Lung microvascular endothelial cell (primary cell): ENCODE results near the gene PPP1R12B. TPM values are rescaled to one million over a fixed set of nuclear protein-coding genes. Genes with fewer than 3 reads are reported as not detected.
"Not testable (repeated sequence)": the region's sequence is repeated elsewhere in the genome, so short reads cannot be mapped to it uniquely, and the experiment has no call there.

Experiments
- DNase-seq, 2 donors: peaks; one replicate each; pipeline versions ENCODE4 v3.0.0 to v3.0.0-alpha.2; 2010; ENCODE audit warnings: low read depth in 2 of 2
- total RNA-seq: library from RNA; depleted of rRNA; stranded (reverse); fragments of >200 nt; gene quantifications from 2 replicates; pipeline ENCODE4 v1.2.1, GENCODE V29; 2014

The PPP1R12B gene
- total RNA-seq, 1 donor from 2014 or later = 5.0 TPM

- no peak for DNase-seq
Measured at GRCh38 chr1:202439308-202439707, 90.8 kb downstream of the PPP1R12B start.

DNA sequence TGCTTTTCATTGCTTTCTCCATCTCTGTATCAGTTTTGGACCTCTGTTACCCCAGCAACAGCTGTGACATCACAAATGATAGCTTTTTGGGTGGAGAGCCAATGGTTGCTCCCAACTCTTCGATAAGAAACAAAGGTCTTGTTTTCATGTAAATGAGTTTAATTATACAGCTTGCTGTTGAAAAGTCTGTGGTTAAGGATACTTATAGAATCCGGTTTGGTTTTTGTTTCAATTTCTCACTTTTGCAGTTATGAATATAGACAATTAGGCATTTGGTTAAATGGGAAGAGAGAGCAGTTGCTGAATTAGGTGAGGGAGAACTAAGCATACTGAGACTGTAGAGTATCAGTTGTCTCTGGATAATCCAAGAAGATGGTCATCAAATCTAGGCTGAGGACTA is 99.6 kb downstream of the PPP1R12B start:
- not testable (repeated sequence) for DNase-seq

DNA sequence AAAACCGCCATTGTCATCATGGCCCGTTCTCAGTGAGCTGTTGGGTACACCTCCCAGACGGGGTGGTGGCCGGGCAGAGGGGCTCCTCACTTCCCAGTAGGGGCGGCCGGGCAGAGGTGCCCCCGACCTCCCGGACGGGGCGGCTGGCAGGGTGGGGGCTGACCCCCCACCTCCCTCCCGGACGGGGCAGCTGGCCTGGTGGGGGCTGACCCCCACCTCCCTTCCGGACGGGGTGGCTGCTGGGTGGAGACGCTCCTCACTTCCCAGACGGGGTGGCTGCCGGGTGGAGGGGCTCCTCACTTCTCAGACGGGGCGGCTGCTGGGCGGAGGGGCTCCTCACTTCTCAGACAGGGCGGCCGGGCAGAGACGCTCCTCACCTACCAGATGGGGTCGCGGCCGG is 103.1 kb downstream of the PPP1R12B start:
- DNase-seq = not testable (repeated sequence)

- DNase-seq = no peak
Measured at GRCh38 chr1:202452508-202452907, 104.0 kb downstream of the PPP1R12B start.

DNA sequence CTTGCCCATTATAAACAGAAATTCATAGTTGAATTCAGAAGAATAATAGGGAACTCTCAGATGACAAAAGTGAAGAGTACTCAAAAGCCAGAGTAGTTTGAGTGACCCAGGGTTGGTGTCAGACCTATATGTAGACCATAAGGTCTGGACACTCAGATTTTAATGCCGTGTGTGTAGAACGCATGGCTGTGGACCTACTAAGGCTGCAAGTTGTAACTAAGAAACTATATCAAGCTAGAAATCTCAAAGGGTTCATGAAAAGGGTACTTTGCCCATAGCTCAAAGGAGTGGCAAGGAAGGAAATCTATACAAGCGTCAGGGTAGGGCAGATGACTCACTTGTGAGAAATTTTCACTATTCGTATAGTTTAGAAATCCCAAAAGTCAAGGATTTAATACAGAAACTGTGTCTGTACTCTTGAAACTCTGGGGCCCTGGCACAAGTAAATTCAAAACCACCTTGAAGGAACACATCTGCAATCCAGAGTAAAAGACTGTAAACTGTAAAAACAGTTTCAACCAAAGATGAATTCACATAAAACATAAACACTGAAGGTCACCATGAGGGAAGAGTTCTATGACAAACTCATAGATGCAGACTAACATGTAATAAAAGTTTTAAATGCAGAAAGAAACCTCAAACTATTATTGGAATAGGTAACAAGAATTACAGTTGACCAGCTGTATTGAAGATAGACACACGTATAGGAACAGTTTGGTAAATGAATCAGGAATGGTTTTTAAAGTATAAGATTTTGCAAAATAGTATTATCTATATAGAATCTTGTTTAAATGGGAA is 108.1 kb downstream of the PPP1R12B start:
- peak in 1 of 2 donors; percentile 70 for DNase-seq

- not testable (repeated sequence) for DNase-seq
Measured at GRCh38 chr1:202458651-202459050, 110.2 kb downstream of the PPP1R12B start.

DNA sequence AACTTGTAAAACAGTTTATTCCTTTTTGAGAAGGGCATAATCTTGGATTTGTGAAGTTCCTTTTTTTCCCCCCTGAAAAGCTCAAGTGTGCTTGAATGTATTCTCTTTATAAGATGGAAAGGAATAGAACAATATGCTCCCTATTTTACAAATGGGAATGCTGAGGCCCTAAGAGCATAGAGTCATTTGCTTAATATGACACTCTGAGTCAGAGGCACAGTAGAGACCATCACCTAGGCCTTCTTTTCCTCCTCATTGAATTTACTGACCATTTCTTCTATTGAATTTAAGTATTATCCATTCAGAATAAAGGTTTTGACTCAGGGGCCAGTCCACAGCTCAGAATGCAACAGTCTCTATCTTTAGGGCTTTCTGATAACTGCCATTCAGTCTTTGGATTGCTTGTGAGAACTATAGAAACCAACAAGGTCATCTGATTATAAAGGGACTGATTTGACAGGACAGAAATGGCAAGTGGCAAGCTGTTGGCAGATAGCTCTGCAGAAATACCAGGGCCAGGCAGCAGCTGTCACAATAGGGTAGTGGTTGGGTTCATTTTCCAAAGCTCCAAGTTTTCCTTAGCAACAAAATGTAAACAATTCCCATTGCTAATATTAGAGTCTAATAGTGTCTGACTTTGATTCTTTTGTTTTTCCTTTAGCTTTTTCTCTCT is 111.1 kb downstream of the PPP1R12B start:
- peak; percentile 58 to 76 for DNase-seq

DNA sequence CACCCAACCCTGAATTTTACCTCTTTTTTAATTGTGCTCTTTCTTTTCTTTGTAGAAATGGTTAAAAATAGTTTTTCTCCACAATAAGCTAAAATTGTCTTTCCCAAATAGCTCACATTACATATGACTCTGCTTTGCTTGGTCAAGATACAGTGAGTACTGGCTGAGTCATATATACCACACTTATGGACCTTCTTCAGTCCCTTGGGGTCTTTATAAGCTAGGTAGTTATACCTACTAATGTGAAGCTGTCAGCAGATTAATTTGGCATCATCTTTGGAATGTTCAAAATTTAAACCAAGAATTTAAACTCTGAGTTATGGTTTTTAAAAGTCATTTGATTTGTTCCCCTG is 111.6 kb downstream of the PPP1R12B start:
- DNase-seq = peak in 1 of 2 donors; percentile 62

DNA sequence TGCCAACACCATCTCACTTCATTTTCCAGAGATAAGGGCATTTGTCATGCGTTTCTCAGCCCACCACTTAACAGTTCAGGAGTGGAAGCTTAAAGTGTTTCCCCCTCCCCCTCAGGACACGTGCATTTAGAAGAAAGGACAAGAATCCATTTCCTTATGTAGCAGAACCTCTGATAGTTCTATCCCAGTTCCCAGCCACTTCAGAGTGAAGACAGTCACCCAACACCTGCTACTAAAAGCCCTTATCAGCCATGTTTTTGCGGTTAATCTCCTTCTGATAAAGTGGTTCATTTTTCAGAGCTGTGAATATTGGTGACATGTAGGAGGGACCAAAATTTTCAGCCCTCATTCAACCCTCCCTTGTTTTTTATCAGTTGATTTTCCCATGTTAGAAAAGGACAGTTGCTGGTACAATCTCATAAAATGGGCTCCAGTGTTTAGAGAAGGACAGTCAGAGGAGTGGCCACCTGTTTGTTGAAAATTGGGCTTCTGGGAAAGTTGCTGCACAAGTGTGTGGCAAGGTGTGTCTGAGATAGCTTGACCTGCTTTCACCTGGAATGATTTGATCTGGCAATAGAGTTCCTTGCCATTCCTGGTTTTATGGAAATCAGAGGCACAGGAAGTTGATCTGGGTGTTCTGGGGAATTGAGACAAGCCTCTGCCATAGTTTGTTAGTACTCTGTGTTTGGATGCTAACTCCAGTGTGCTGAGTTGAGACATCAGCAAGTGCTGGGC is 114.0 kb downstream of the PPP1R12B start:
- no peak for DNase-seq

GRCh38 chr1:202464153-202464742 is 115.7 kb downstream of the PPP1R12B start:
- peak; percentile 40 to 66 for DNase-seq

GRCh38 chr1:202465644-202466270 is 117.3 kb downstream of the PPP1R12B start:
- DNase-seq = peak in 1 of 2 donors; percentile 59

DNA sequence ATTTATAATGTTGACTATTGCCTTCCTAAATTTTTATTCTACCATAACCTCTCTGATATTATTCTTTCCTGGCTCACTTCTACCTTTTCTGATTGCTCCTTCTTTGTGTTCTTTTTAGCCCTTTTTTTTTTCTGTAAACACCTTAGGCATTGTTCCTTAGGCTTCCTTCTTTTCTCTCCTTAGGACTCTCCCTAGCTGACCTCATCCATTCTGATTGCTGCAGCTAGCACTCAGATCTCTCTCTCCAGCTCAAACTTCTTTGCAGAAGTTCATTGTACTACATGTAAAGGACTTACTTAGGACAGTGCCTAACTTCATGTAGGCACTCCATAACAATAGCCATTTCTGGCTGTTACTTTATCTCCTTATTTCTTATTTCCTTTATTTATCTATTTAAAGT is 117.8 kb downstream of the PPP1R12B start:
- peak in 1 of 2 donors; percentile 35 for DNase-seq

DNA sequence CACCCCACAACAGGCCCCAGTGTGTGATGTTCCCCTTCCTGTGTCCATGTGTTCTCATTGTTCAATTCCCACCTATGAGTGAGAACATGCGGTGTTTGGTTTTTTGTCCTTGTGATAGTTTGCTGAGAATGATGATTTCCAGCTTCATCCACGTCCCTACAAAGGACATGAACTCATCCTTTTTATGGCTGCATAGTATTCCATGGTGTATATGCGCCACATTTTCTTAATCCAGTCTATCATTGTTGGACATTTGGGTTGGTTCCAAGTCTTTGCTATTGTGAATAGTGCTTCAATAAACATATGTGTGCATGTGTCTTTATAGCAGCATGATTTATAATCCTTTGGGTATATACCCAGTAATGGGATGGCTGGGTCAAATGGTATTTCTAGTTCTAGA is 118.9 kb downstream of the PPP1R12B start:
- DNase-seq = not testable (repeated sequence)

- DNase-seq = peak in 1 of 2 donors; percentile 53
Measured at GRCh38 chr1:202468695-202469094, 120.2 kb downstream of the PPP1R12B start.

GRCh38 chr1:202469123-202469522 is 120.6 kb downstream of the PPP1R12B start:
- not testable (repeated sequence) for DNase-seq

DNA sequence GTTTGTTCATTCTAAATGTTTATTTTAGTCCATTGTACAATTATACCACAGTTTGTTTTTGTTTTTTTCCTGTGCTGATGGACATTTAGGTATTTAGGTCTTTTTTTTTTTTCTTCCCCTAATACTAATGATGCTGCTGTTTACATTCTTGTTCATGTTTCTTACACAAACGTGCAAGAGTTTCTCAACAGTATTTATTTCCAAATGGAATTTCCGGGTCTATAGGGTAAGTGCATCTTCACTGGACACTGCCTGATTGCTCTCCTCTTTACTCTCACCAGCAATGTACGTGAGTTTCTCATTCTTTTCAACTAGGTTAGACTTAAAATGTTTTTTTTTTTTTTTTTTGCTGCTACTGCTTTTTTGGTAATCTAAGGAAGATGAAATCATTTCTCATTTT is 122.7 kb downstream of the PPP1R12B start:
- no peak for DNase-seq

- not testable (repeated sequence) for DNase-seq
Measured at GRCh38 chr1:202472347-202473124, 124.0 kb downstream of the PPP1R12B start.

DNA sequence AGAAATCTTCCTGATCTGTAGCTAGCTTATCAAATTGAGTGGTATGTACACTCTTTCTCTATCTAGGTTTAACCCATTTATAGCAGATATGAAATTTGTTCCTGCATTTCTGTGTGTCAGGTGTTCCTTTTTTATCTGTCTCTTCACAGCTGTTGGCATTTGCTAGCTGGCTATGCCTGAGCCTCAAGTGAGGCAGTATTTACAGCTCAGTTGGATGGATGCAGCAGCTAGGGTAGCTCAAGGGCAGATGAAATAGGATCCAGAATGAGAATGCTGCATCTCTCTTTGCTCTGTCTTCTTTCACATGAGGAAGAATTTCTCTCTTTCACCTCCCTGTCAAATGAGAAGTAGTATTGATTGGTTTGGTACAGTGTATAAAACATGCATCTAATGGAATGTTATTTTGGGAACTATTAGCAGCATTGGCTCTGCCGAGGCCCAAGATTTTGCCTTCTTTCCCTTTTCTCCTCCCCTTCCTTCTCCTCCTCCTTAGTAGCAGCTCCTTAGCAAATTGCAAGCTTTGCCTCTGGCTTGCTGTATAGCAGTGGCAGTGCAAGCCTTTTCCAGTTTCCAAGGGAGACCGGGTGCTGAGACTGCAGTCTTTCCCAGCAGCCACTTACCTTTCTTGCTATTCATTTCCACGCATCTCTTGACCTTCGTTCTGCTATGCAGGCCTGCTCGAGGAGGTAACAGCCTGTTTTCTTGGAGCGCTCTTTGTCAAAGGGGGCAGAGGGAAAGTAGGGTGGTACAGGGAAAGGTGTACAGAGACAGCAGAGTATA is 125.0 kb downstream of the PPP1R12B start:
- DNase-seq = not testable (repeated sequence)

DNA sequence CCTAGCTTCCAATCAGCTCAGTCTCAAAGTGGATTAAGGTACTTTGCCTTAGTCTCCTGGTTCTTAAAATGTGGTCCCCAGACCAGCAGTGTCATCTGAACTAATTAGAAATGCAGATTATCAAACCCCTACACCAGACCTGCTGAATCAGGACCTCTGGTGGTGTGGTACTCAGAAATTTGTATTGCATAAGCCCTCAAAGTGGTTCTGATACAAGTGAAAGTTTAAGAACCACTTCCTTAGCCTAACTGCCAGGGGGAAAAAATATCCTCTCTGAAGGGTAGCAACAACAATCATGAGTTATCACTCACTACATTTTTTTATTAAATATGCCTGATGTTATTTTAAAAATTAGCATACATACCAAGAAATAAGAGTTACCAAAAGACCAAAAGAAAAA is 131.2 kb downstream of the PPP1R12B start:
- DNase-seq = peak in 1 of 2 donors; percentile 4

- not testable (repeated sequence) for DNase-seq
Measured at GRCh38 chr1:202480640-202481039, 132.1 kb downstream of the PPP1R12B start.
